ENCODE measurements around the gene ACOT12.

Gene ACOT12

GRCh38 chr5:81370912-81371311 is 23.0 kb downstream of the ACOT12 start:
- H3K27me3 ChIP-seq: no peaks in the 10 kb centered on the region
- no peak for TF ChIP-seq CTCF (IDR thresholded peaks at IDR 0.05; ENCODE audit: low read depth, low read length)

GRCh38 chr5:81365541-81365940 is 28.4 kb downstream of the ACOT12 start:
- no peaks in the 10 kb centered on the region for H3K4me1 ChIP-seq
- DNase-seq: no peak
- no peaks in the 10 kb centered on the region for H3K36me3 ChIP-seq
- H3K9me3 ChIP-seq: no peaks in the 10 kb centered on the region
- H3K4me3 ChIP-seq (ENCODE audit: low read depth, low read length): no peak overlapping the region
- no peak for TF ChIP-seq CTCF (IDR thresholded peaks at IDR 0.05; ENCODE audit: low read depth, low read length)
- no peaks in the 10 kb centered on the region for H3K27me3 ChIP-seq

More at GRCh38 chr5:81370912-81371311, 23.0 kb downstream of the ACOT12 start:
- DNase-seq: no peak
- Histone ChIP-seq H3K36me3 (no peaks in the 10 kb centered on the region), H3K9me3 (no peaks in the 10 kb centered on the region), H3K4me1 (no peaks in the 10 kb centered on the region), H3K4me3 (ENCODE audit: low read depth, low read length) (no peak overlapping the region)

GRCh38 chr5:81363093-81363871 is 30.7 kb downstream of the ACOT12 start:
- Histone ChIP-seq H3K4me3 (ENCODE audit: low read depth, low read length) (no peak overlapping the region), H3K4me1 (no peaks in the 10 kb centered on the region), H3K27me3 (no peaks in the 10 kb centered on the region), H3K9me3 (no peaks in the 10 kb centered on the region), H3K36me3 (no peaks in the 10 kb centered on the region)
- TF ChIP-seq CTCF (IDR thresholded peaks at IDR 0.05; ENCODE audit: low read depth, low read length): no peak
- DNase-seq: no peak

- Histone ChIP-seq H3K4me1 (no peaks in the 10 kb centered on the region), H3K36me3 (no peaks in the 10 kb centered on the region), H3K27me3 (no peaks in the 10 kb centered on the region), H3K4me3 (ENCODE audit: low read depth, low read length) (no peak overlapping the region), H3K9me3 (no peaks in the 10 kb centered on the region)
- DNase-seq: no peak
- no peak for TF ChIP-seq CTCF (IDR thresholded peaks at IDR 0.05; ENCODE audit: low read depth, low read length)
These were observed 32.3 kb downstream of the ACOT12 start for GRCh38 chr5:81361600-81361999.

GRCh38 chr5:81360640-81361039 is 33.3 kb downstream of the ACOT12 start:
- H3K4me3 ChIP-seq (ENCODE audit: low read depth, low read length): no peak overlapping the region
- DNase-seq: no peak
- no peaks in the 10 kb centered on the region for H3K36me3 ChIP-seq
- TF ChIP-seq CTCF (IDR thresholded peaks at IDR 0.05; ENCODE audit: low read depth, low read length): no peak
- no peaks in the 10 kb centered on the region for H3K9me3 ChIP-seq
- H3K27me3 ChIP-seq: no peaks in the 10 kb centered on the region
- H3K4me1 ChIP-seq: no peaks in the 10 kb centered on the region

- TF ChIP-seq CTCF (IDR thresholded peaks at IDR 0.05; ENCODE audit: low read depth, low read length): no peak
- no peaks in the 10 kb centered on the region for H3K36me3 ChIP-seq
- no peak for DNase-seq
- H3K27me3 ChIP-seq: no peaks in the 10 kb centered on the region
- no peaks in the 10 kb centered on the region for H3K4me1 ChIP-seq
- H3K4me3 ChIP-seq (ENCODE audit: low read depth, low read length): no peak overlapping the region
- H3K9me3 ChIP-seq: no peaks in the 10 kb centered on the region
These were observed 34.1 kb downstream of the ACOT12 start for GRCh38 chr5:81359881-81360280.
